Stimulated activated CD4-positive, alpha-beta T cell treated with anti-CD3 and anti-CD28 coated beads, TNF-alpha, amount 100 ng/mL, for 1 hour (primary cell): Measurements from ENCODE around the gene PDE2A.

ENCODE experiments used
- DNase-seq, 3 donors: peaks; one replicate each; pipeline ENCODE4 v3.0.0-alpha.2; 2020; ENCODE audit warnings: low read depth in 3 of 3, low spot score in 1 of 3

The PDE2A gene

GRCh38 chr11:72684236-72684912, 10.2 kb upstream of the PDE2A start:
- DNase-seq = peak in 2 of 3 donors; percentile 4 to 19

- peak; percentile 9 to 69 (median 40) for DNase-seq
Measured at GRCh38 chr11:72683782-72684200, 9.6 kb upstream of the PDE2A start.

DNA sequence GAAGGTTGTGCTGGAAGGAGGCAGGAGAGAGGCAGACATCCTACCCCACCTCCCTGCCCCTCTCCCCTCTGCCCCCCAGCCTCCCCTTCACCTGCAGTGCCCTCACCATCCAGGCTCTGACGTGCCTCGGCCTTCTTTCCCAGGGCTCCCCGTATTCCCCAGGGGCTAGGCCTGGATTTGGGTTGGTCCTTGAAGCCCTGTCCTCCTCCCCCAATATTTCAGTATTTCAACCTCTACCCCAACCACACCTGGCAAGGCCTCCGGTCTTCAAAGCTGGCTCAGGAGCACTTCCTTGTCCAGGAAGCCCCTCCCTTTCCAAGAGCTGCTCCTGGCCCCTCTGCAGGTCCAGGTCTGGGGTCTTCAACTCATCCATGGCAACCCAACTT, 8.6 kb upstream of the PDE2A start:
- no peak for DNase-seq

DNA sequence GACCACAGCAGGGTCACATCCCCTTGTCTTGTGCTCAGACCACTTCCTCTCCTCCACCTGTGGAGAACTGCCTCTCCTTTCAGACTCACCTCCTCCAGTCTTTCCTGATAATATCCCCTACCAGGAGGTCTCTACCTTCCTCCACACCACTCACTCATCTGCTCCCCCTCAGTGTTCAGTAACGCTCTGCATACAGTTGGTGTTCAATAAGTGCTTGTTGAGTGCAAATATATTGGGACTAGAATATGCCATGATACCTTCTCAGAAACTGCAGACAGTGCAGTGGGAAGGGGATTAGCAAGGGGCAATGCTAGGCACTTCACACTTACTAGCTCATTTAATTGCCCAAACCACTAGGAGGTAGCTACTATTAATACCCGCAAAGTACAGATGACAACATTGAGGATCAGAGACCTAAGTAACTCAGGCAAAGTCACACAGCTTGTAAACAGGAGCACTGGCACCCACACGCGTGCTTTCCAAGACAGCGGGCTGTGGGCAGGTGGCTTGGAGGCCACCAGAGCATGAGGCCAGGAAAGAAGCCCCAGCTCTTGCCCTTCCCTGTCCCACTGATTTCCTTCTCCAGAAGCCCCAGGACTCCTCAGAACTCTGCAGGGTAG, 8.1 kb upstream of the PDE2A start:
- DNase-seq = no peak

- DNase-seq = no peak
Measured at GRCh38 chr11:72681226-72682153, 7.3 kb upstream of the PDE2A start.

- no peak for DNase-seq
Measured at GRCh38 chr11:72680624-72681158, 6.5 kb upstream of the PDE2A start.

DNA sequence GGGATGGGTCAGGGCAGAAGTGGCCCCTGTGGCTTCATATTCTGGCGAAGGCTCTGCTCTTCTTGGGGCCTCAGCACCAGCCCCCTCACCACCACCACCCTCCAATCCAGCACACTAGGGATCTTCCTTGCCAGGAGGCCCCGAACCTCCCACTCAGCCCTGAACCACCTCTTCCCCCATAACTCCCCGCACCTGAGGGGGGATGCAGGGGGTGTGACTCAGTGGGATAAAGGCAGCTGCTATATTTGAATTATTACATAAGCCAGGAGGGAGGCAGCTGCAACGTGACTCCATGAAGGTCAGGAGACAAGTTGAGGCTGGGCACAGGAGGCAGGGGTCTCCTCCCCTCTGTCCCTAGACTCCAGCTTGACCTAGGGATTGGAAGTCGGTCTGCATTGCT, 5.6 kb upstream of the PDE2A start:
- DNase-seq = no peak

- no peak for DNase-seq
Measured at GRCh38 chr11:72678524-72678923, 4.3 kb upstream of the PDE2A start.

GRCh38 chr11:72676861-72677341, 2.7 kb upstream of the PDE2A start:
- DNase-seq = peak in 2 of 3 donors; percentile 10 to 67

DNA sequence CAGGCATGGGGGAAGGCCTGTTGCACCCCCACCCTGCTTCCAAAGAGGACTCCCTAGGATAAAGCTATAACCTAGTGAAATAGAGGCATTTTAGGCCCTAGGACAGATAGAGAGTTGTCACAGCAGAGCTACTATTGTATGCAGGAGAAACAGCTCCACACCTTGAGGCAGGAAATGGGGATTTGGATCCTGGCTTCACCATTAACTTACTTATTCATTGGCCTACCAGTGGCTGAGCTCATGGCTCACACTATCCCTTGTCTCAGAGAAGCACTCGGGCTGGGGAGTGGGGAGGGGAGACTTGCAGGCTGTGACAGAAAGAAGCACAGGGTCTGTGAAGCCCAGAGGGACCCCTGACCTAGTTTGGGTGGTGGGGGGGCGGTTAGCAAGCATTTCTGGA, 999 bp upstream of the PDE2A start:
- no peak for DNase-seq

DNA sequence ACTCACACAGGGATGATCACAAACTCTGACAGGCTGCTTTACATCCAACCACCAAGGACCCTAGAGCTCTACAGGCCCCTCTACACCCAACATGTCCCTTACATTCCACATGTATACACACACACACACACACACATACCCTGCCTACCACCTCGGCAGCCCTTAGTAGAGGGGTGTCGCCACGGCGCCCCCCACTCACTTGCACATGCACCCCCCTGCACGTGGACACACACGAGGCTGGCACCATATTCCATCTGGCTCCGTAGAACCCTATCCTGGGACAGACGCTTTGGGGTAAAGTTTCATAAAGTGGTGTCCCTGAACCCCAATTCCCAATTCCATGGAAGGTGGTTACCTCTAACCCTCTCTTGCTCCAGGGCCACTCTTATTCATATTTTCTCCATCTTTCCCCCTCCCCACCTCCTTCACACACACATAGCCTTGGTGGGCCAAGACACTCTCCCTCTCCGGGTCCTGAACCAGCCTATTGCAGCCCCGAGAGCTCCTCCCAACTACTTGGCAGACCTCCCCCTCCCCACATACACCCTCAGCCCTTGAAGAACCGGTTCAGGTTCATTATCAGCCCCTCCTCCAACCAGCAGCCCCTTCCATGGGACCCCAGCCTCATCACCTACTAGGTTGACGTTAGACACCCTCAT, 809 bp downstream of the PDE2A start:
- no peak for DNase-seq

DNA sequence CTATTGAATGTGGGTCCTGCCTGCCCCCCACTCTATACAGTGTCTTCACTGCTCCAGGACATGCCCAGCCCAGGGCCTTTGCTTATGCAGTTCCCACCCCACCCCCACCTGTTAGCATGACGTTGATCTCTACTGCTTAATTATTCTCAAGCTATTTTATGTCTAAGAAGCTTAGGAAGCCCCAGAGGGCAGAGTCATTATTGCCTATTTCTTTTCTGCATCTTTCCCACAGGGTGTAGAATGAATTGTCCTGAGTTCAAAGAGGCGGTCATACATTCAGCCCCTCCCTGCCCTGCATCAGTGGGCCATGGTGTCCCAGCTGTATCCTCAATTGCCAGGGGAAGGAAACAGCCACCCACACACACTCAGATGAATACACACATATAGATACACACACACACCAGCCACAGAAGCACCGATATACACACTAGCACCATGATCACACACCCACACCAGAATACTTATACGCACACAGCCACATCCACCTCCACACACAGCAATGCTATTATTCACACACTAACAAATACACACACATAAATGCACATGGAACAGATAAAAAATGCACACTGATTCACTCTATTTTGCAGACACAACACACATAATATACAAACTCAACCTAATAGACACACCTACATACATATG, 1.5 kb downstream of the PDE2A start:
- DNase-seq = no peak

DNA sequence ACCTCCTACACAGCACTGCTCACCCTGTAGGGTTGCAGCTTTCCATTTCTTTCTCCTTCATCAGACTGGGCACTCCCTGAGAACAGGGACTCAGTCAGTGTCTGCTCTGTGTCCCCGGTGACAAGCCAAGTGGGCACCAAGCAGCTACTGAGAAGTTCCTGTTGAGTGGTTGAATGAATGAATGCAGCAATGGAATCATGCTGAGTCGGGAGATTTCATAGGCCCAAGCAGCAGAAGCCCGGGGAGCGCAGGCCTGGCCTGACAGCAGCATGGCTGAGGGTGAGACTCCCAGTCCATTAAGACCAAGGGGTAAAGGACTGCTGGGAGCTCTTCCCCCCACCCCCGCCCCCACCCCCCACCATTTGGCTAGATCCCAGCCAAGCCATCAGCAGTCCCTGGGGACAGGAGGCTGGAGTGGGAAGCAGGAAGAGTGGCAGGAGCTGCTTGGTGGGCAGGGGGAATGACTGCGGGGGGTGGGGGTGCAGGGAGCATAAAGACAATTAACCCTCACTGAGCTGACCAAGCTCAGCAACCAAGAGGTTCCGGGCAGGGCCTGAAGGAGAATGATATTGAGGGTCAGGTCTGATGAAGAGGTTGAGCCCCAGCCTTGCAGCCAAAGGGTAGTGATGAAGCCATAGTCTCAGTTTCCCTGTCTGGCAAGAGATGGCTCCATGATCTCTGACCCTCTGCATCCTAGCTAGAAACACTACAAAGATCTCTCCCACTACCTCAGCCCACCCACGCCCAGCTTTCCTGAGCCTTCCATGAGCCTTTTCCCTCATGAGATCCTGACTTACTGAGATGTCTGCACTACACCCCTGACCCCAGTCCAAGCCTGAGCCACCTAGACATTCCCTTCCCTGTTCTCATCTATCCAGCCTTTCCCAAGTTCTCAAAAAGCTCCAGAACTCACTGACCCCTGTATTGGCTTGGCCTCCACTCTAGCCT, 2.8 kb downstream of the PDE2A start:
- DNase-seq = no peak

- DNase-seq = no peak
Measured at GRCh38 chr11:72670041-72670440, 4.2 kb downstream of the PDE2A start.

DNA sequence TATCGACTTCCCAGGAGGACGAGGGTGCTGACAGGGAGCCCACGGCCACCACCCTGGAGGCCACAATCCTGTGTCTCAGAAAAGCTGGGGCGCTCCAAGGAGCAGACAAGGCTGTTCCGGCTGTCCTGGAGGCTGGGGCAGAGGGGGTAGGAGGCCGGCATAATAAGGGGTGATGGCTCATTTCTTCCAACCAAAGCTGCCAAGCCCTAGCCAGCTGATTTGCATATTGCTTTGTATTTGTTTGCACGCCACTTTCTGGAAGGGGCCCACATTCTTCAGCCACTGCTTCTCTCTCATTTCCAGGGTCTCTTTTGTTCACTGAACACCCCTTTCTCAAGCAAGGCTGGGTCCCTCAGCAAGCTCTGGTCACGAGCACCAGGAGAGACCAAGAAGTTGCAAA, 4.7 kb downstream of the PDE2A start:
- no peak for DNase-seq

- no peak for DNase-seq
Measured at GRCh38 chr11:72668629-72669347, 5.4 kb downstream of the PDE2A start.

DNA sequence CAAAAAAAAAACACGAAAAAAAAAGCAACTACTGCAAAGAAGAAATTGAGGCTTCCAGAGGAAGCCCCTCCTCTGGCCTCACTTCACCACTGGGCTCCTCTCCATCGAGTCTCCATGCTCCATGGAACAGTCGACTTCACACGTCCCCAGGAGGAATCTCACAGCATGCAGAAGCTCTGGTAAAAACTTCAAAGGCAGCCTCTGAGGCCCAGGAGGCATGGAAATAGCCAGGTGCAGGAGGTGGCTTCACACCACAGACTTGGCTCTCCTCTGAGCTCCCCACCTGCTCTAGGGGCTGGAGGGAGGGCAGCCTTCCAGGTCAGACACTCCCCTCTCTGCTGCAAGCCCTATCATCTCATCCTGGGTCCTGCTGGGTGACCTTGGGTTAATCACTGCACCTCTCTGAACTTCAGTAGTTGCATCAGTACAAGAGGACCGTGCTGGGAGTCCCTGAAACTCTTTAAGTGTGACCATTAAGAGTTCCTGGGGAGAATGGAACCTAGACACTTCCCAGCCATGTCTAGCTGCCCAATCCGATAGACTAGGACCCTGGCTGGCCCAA, 8.2 kb downstream of the PDE2A start:
- no peak for DNase-seq

DNA sequence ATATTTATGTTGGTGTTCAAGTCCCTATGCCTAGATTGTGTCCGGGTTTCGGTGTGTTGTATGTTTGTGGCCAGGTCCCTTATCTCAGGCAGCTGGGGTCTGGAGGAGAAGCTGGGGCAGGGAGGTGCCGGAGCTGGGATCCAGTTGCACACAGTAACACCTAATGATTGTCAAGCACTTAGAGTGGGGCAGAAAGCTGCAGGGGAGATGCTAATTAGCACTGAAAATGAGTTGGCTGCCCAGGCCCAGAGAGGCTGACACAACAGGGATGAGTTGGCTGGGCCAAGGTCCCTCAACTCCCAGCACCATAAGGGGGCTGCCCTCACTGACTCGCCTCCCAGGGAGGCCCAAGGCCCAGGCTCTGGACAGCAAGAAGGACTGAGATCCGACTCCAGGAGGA, 12.2 kb downstream of the PDE2A start:
- DNase-seq = no peak
